ENCODE results near the gene ZNF444. TPM values are rescaled to one million over a fixed set of nuclear protein-coding genes. Genes with fewer than 3 reads are reported as not detected.

The ZNF444 gene
- total and polyA plus RNA-seq, 2 donors (not counting 3 experiments of a cell fraction or from before 2014, with no cell fraction given): 37.2 to 41.7 TPM

- FAIRE-seq: no peak
- Histone ChIP-seq H3K79me2 (ENCODE audit: control insufficient read depth, insufficient read depth, low read length) (peaks cover 58% of the 10 kb centered on the region), H4K20me1 (replicated peaks; ENCODE audit: control insufficient read depth, extremely low read depth, insufficient read depth, low read length) (no peaks in the 10 kb centered on the region), H3K36me3 (ENCODE audit: control insufficient read depth in 2 of 2, extremely low read depth in 1 of 2, insufficient read depth in 2 of 2, low read length in 2 of 2) (no peaks in the 10 kb centered on the region), H2AFZ (ENCODE audit: low read depth, low read length) (no peak overlapping the region), H3K9me3 (replicated peaks; ENCODE audit: control insufficient read depth, insufficient read depth, low read length) (no peaks in the 10 kb centered on the region), H3K27ac (ENCODE audit: insufficient read depth, low read depth, low read length) (peak overlapping the region; percentile 84), H3K4me1 (ENCODE audit: control insufficient read depth, extremely low read depth, insufficient read depth, low read length) (peaks cover 21% of the 10 kb centered on the region), H3K9me1 (replicated peaks; ENCODE audit: control insufficient read depth, extremely low read depth, insufficient read depth, low read length) (no peaks in the 10 kb centered on the region), H3K4me3 (replicated peaks in 1 of 3; ENCODE audit: insufficient read depth in 1 of 3, low read depth in 1 of 3, low read length in 3 of 3) (peak overlapping the region in 2 of 3 experiments; percentile 50 to 59), H3K27me3 (ENCODE audit: control insufficient read depth in 2 of 2, insufficient read depth in 2 of 2, low read length in 2 of 2) (no peaks in the 10 kb centered on the region), H3K9ac (replicated peaks; ENCODE audit: extremely low read depth, insufficient read depth, low read length) (peak overlapping the region; percentile 87), H3K4me2 (ENCODE audit: insufficient read depth, low read length) (peak overlapping the region; percentile 74)
- dilution Hi-C loops (cut with MboI; ENCODE audit: extremely low pct_ligation_motif_present, low sequenced_read_pairs) (no loop called here), intact Hi-C loops (cut with micrococcal nuclease) (no loop called here)
- no peak for DNase-seq (ENCODE audit: low read depth, low spot score)
- TF ChIP-seq GATA2 (IDR thresholded peaks at IDR 0.05; ENCODE audit: insufficient read depth, insufficient read length, low read depth, low read length) (no peak), FOS (IDR thresholded peaks at IDR 0.05; ENCODE audit: borderline replicate concordance, insufficient read depth, low read length) (no peak), CTCF (IDR thresholded peaks at IDR 0.05; ENCODE audit: extremely low read depth in 1 of 2, insufficient read depth in 1 of 2, low read depth in 1 of 2, low read length in 2 of 2) (no peak), MYC (IDR thresholded peaks at IDR 0.05; ENCODE audit: low read depth, low read length) (no peak), POLR2A (IDR thresholded peaks at IDR 0.05; ENCODE audit: low read depth, low read length) (no peak), EZH2 (IDR thresholded peaks at IDR 0.05; ENCODE audit: borderline replicate concordance, low read depth, low read length, severe bottlenecking) (no peak), MAX (IDR thresholded peaks at IDR 0.05; ENCODE audit: insufficient read depth, insufficient read length) (no peak), POLR2AphosphoS5 (IDR thresholded peaks at IDR 0.05; ENCODE audit: insufficient read depth, low read depth, low read length) (no peak)
- BruUV-seq (replicated peaks): no TSS peak
- ChIA-PET POLR2A (interaction anchor here (1.5 kb wide), 1 partner anchor 22 kb away, joined by 10 read pairs; the partner anchor contains the start of gene ZNF444), CTCF (no interaction called here)
Observed at GRCh38 chr19:56118666-56119581, 22.2 kb upstream of the ZNF444 start.

All from endothelial cell of umbilical vein (primary cell).